GM18508 (cell line): Measurements from ENCODE around the gene GNAL.
"Not testable (repeated sequence)": the region's sequence is repeated elsewhere in the genome, so short reads cannot be mapped to it uniquely, and the experiment has no call there.

Experiments used
- ATAC-seq: cut with Tn5 transposase; IDR thresholded peaks from one replicate; pipeline ENCODE4 v1.9.1; 2021; ENCODE audit warnings: moderate number of reproducible peaks; ENCODE audit not compliant: insufficient read depth, unreplicated experiment

Gene GNAL

GRCh38 chr18:11834772-11835171 is 145.7 kb downstream of the GNAL start:
- no peak for ATAC-seq

DNA sequence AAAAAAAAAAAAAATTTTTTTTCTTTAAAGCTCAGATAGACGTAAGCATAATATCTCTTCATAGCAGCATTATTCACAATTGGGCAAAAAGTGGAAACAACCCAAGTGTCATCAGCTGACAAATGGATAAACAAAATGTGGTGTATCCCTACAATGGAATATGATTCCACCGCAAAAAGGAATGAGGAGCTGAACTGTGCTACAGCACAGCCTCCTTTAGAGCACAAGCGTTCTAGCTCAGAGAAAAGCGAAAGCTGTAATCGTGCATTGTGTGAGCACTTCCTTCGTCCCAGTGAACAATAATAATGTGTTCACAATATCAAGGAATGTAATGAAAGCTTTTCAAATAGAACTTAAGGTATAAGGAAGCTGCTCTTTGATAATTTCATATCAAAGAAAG is 150.5 kb downstream of the GNAL start:
- no peak for ATAC-seq

- no peak for ATAC-seq
Measured at GRCh38 chr18:11840493-11840892, 151.4 kb downstream of the GNAL start.

- ATAC-seq = no peak
Measured at GRCh38 chr18:11842562-11842961, 153.5 kb downstream of the GNAL start.

GRCh38 chr18:11844436-11844835 is 155.4 kb downstream of the GNAL start:
- no peak for ATAC-seq

DNA sequence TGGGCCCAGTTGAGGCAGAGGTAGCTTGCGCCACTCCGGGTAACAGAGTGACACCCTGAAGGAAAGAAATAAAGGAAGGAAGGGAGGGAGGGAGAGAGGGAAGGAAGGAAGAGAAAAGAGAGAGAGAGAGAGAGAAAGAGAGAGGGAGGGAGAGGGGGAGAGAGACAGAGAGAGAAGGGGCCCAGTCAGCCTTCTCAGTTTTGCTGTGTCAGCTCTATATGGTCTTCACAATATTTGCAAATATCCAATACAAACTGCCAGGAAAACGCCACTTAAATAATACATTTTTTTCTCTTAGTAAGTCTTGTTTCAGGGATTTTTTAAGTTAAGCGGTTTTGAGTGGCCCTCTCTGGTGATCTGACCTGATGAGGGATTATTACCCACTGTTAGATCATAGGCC is 156.6 kb downstream of the GNAL start:
- no peak for ATAC-seq

GRCh38 chr18:11847811-11848210 is 158.7 kb downstream of the GNAL start:
- no peak for ATAC-seq

- no peak for ATAC-seq
Measured at GRCh38 chr18:11849279-11849678, 160.2 kb downstream of the GNAL start.

GRCh38 chr18:11849841-11850634 is 161.0 kb downstream of the GNAL start:
- ATAC-seq = no peak

GRCh38 chr18:11850821-11851145 is 161.7 kb downstream of the GNAL start:
- peak; percentile 28 for ATAC-seq

DNA sequence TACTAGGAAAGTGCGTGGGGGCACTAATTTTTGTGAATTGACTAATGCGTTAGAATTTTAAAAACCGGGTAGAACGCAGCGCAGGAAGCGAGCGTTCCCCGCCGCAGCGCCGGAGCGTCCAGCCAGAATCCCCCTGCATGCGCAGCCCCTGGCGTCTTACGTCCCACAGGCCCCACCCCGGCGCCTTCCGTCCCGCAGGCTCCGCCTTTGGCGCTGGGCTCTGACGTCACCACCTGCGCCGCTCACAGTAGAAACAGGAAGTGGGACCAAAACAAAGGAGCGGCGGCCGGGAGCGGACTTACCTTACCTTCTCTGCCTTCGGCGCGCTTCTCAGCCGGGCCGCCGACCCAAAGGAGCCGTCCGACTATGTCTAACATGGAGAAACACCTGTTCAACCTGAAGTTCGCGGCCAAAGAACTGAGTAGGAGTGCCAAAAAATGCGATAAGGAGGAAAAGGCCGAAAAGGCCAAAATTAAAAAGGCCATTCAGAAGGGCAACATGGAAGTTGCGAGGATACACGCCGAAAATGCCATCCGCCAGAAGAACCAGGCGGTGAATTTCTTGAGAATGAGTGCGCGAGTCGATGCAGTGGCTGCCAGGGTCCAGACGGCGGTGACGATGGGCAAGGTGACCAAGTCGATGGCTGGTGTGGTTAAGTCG is 162.2 kb downstream of the GNAL start, which contains the start of gene CHMP1B:
TSS of gene CHMP1B (plus strand) at position 268 of the 660 bp plus-strand sequence. CDS start at position 367, 99 bp downstream.
- peak; percentile 61 for ATAC-seq

DNA sequence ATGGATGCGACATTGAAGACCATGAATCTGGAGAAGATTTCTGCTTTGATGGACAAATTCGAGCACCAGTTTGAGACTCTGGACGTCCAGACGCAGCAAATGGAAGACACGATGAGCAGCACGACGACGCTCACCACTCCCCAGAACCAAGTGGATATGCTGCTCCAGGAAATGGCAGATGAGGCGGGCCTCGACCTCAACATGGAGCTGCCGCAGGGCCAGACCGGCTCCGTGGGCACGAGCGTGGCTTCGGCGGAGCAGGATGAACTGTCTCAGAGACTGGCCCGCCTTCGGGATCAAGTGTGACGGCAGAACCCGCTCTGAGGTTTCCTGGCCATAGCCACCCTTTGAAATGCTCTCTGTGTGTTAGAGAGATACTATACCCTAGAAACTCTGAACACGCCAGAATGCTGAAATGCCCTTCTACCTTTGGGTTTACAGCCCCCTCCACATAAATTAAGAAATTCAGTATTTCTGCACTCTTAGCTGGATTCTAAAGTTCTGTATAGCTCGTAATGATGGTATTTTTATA is 162.8 kb downstream of the GNAL start:
- ATAC-seq = no peak

- not testable (repeated sequence) for ATAC-seq
Measured at GRCh38 chr18:11854554-11854953, 165.5 kb downstream of the GNAL start.

- ATAC-seq = no peak
Measured at GRCh38 chr18:11857177-11857887, 168.3 kb downstream of the GNAL start.

GRCh38 chr18:11859282-11859830 is 170.3 kb downstream of the GNAL start:
- ATAC-seq = no peak

DNA sequence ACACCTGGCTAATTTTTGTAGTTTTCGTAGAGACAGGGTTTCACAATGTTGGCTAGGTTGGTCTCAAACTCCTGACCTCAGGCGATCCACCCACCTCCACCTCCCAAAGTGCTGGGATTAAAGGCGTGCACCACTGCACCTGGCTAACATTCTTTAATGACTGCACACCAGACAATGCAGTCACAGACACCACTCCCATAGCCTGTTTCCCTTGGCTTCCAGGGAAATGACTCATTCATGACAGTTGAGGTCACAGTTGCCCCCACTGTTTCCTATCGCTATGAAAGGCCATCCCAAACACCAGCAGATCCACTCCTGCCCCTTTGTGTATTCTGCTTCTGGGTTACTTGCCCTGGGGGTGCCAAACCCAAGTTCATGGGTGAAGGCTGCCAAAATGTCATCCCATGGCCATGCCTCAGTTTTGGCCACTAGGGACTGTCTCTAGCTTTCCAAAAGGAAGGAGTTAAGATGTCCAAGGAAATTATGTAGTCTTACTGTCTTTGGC is 170.9 kb downstream of the GNAL start:
- ATAC-seq = no peak

- ATAC-seq = no peak
Measured at GRCh38 chr18:11860594-11861450, 171.8 kb downstream of the GNAL start.

GRCh38 chr18:11861583-11862288 is 172.7 kb downstream of the GNAL start:
- ATAC-seq = no peak
